ENCODE measurements around the gene EIF2S2.

The EIF2S2 gene

GRCh38 chr20:34120213-34120612 lies 8.2 kb upstream of the EIF2S2 start:
- Histone ChIP-seq H3K9me3 (ENCODE audit: severe bottlenecking) (no peaks in the 10 kb centered on the region), H3K27ac (no peak overlapping the region), H3K4me3 (ENCODE audit: low read depth, low read length) (no peak overlapping the region), H3K36me3 (no peaks in the 10 kb centered on the region), H3K27me3 (ENCODE audit: insufficient read depth, low read depth, severe bottlenecking) (no peaks in the 10 kb centered on the region)
- TF ChIP-seq CTCF (IDR thresholded peaks at IDR 0.05; ENCODE audit: low read depth, low read length), result no peak
- no peak for DNase-seq

- DNase-seq, result no peak
- no peaks in the 10 kb centered on the region for H3K9me3 ChIP-seq (ENCODE audit: severe bottlenecking)
- no peak for TF ChIP-seq CTCF (IDR thresholded peaks at IDR 0.05; ENCODE audit: low read depth, low read length)
- no peak overlapping the region for H3K4me3 ChIP-seq (ENCODE audit: low read depth, low read length)
- H3K36me3 ChIP-seq, result peaks cover 10% of the 10 kb centered on the region
- H3K27me3 ChIP-seq (ENCODE audit: insufficient read depth, low read depth, severe bottlenecking), result no peaks in the 10 kb centered on the region
- no peak overlapping the region for H3K27ac ChIP-seq
These were observed 3.2 kb upstream of the EIF2S2 start for GRCh38 chr20:34115232-34115631.

GRCh38 chr20:34114809-34115208 lies 2.8 kb upstream of the EIF2S2 start:
- H3K36me3 ChIP-seq, result peaks cover 14% of the 10 kb centered on the region
- H3K4me3 ChIP-seq (ENCODE audit: low read depth, low read length), result no peak overlapping the region
- no peak overlapping the region for H3K27ac ChIP-seq
- H3K27me3 ChIP-seq (ENCODE audit: insufficient read depth, low read depth, severe bottlenecking), result no peaks in the 10 kb centered on the region
- no peak for TF ChIP-seq CTCF (IDR thresholded peaks at IDR 0.05; ENCODE audit: low read depth, low read length)
- H3K9me3 ChIP-seq (ENCODE audit: severe bottlenecking), result no peaks in the 10 kb centered on the region
- DNase-seq, result no peak

- no peak for TF ChIP-seq CTCF (IDR thresholded peaks at IDR 0.05; ENCODE audit: low read depth, low read length)
- Histone ChIP-seq H3K27ac (peak overlapping the region; percentile 99), H3K36me3 (peaks cover 33% of the 10 kb centered on the region), H3K9me3 (ENCODE audit: severe bottlenecking) (no peaks in the 10 kb centered on the region), H3K4me3 (ENCODE audit: low read depth, low read length) (peak overlapping the region; percentile 87), H3K27me3 (ENCODE audit: insufficient read depth, low read depth, severe bottlenecking) (no peaks in the 10 kb centered on the region)
- DNase-seq, result peak; percentile 28
These were observed 608 bp upstream of the EIF2S2 start for GRCh38 chr20:34112600-34113101.

- TF ChIP-seq CTCF (IDR thresholded peaks at IDR 0.05; ENCODE audit: low read depth, low read length), result no peak
- Histone ChIP-seq H3K9me3 (ENCODE audit: severe bottlenecking) (no peaks in the 10 kb centered on the region), H3K4me3 (ENCODE audit: low read depth, low read length) (peak overlapping the region; percentile 87), H3K27me3 (ENCODE audit: insufficient read depth, low read depth, severe bottlenecking) (no peaks in the 10 kb centered on the region), H3K36me3 (peaks cover 44% of the 10 kb centered on the region), H3K27ac (peak overlapping the region; percentile 99)
- no peak for DNase-seq
These were observed 1.1 kb downstream of the EIF2S2 start for GRCh38 chr20:34110745-34111641.
